Stimulated activated CD4-positive, alpha-beta T cell treated with anti-CD3 and anti-CD28 coated beads, Interleukin-4, amount 100 ng/mL, for 48 hours (primary cell): ENCODE measurements around the gene SLC40A1.
"Not testable (repeated sequence)": the region's sequence is repeated elsewhere in the genome, so short reads cannot be mapped to it uniquely, and the experiment has no call there.

Experiments
- DNase-seq, 2 donors: peaks; one replicate each; pipeline ENCODE4 v3.0.0-alpha.2; 2020; ENCODE audit warnings: low read depth in 2 of 2

Gene SLC40A1

GRCh38 chr2:189580658-189581353, at the start of gene SLC40A1:
TSS of gene SLC40A1 (minus strand) at chr2:189580786. CDS start at chr2:189580460, 326 bp downstream.
- DNase-seq, result peak; percentile 42 to 62

- no peak for DNase-seq
Observed at GRCh38 chr2:189629531-189630453, 49.2 kb upstream of the SLC40A1 start.

- no peak for DNase-seq
Observed at GRCh38 chr2:189628817-189629530, 48.4 kb upstream of the SLC40A1 start.

GRCh38 chr2:189627789-189628188, 47.2 kb upstream of the SLC40A1 start:
- DNase-seq, result no peak

- no peak for DNase-seq
Observed at GRCh38 chr2:189625636-189626035, 45.0 kb upstream of the SLC40A1 start.

- no peak for DNase-seq
Observed at GRCh38 chr2:189624648-189625355, 44.2 kb upstream of the SLC40A1 start.

GRCh38 chr2:189623049-189623448, 42.5 kb upstream of the SLC40A1 start:
- DNase-seq, result no peak

GRCh38 chr2:189621781-189622180, 41.2 kb upstream of the SLC40A1 start:
- no peak for DNase-seq

GRCh38 chr2:189618197-189618596, 37.6 kb upstream of the SLC40A1 start:
- DNase-seq, result no peak

- no peak for DNase-seq
Observed at GRCh38 chr2:189614585-189614984, 34.0 kb upstream of the SLC40A1 start.

GRCh38 chr2:189613650-189614420, 33.2 kb upstream of the SLC40A1 start:
- no peak for DNase-seq

GRCh38 chr2:189613077-189613636, 32.6 kb upstream of the SLC40A1 start:
- DNase-seq, result no peak

- no peak for DNase-seq
Observed at GRCh38 chr2:189610700-189611099, 30.1 kb upstream of the SLC40A1 start.

GRCh38 chr2:189609853-189610252, 29.3 kb upstream of the SLC40A1 start:
- DNase-seq, result no peak

GRCh38 chr2:189609423-189609816, 28.8 kb upstream of the SLC40A1 start:
- no peak for DNase-seq

- DNase-seq, result no peak
Observed at GRCh38 chr2:189608795-189609422, 28.3 kb upstream of the SLC40A1 start.

GRCh38 chr2:189608170-189608569, 27.6 kb upstream of the SLC40A1 start:
- DNase-seq, result no peak

- no peak for DNase-seq
Observed at GRCh38 chr2:189602233-189602632, 21.6 kb upstream of the SLC40A1 start.

- DNase-seq, result not testable (repeated sequence)
Observed at GRCh38 chr2:189601652-189602051, 21.1 kb upstream of the SLC40A1 start.

- no peak for DNase-seq
Observed at GRCh38 chr2:189601043-189601442, 20.5 kb upstream of the SLC40A1 start.
